Hepatocyte (in vitro differentiated cells): ENCODE results near the gene ZSCAN20. TPM values are rescaled to one million over a fixed set of nuclear protein-coding genes. Genes with fewer than 3 reads are reported as not detected.

Source experiments
- DNase-seq: peaks from one replicate; pipeline ENCODE4 v3.0.0-alpha.2; 2016; ENCODE audit warnings: low spot score
- H2AFZ ChIP-seq: fragments of 200-600 bp; sonication (generic); 2 replicates; pipeline ENCODE4 v1.6.0; 2016; ENCODE audit warnings: antibody characterized with exemption, mild to moderate bottlenecking
- H3K27ac ChIP-seq: fragments of 200-600 bp; sonication (generic); 2 replicates; pipeline ENCODE4 v1.5.1; 2016; ENCODE audit warnings: mild to moderate bottlenecking
- H3K27me3 ChIP-seq: fragments of 200-600 bp; sonication (generic); 2 replicates; pipeline ENCODE4 v1.6.1; 2016
- H3K36me3 ChIP-seq: fragments of 200-600 bp; sonication (generic); replicated peaks from 2 replicates; pipeline ENCODE4 v1.5.1; 2016; ENCODE audit warnings: low read depth; ENCODE audit not compliant: insufficient read depth
- H3K4me1 ChIP-seq: fragments of 200-600 bp; sonication (generic); 2 replicates; pipeline ENCODE4 v1.5.1; 2016; ENCODE audit warnings: mild to moderate bottlenecking, moderate library complexity; ENCODE audit not compliant: insufficient read depth
- H3K4me2 ChIP-seq: fragments of 200-600 bp; sonication (generic); 2 replicates; pipeline ENCODE4 v1.6.0; 2016
- H3K4me3 ChIP-seq: fragments of 200-600 bp; sonication (generic); 2 replicates; pipeline ENCODE4 v1.5.1; 2016; ENCODE audit warnings: mild to moderate bottlenecking
- H3K79me2 ChIP-seq: fragments of 200-600 bp; sonication (generic); 2 replicates; pipeline ENCODE4 v1.6.0; 2017; ENCODE audit warnings: mild to moderate bottlenecking
- H3K9me2 ChIP-seq: fragments of 200-600 bp; sonication (generic); replicated peaks from 2 replicates; pipeline ENCODE4 v1.6.0; 2017; ENCODE audit warnings: mild to moderate bottlenecking; ENCODE audit not compliant: insufficient read depth
- H3K9me3 ChIP-seq: fragments of 200-600 bp; sonication (generic); 2 replicates; pipeline ENCODE4 v1.5.1; 2016; ENCODE audit warnings: low read depth, mild to moderate bottlenecking
- H4K20me1 ChIP-seq: fragments of 200-600 bp; sonication (generic); 2 replicates; pipeline ENCODE4 v1.6.0; 2016; ENCODE audit warnings: mild to moderate bottlenecking; ENCODE audit not compliant: insufficient read depth, poor library complexity, severe bottlenecking
- EZH2 ChIP-seq: fragments of 200-600 bp; sonication (generic); IDR thresholded peaks from 2 replicates; pipeline ENCODE4 v1.6.1; 2016; ENCODE audit warnings: antibody characterized with exemption, mild to moderate bottlenecking, borderline replicate concordance
- EZH2phosphoT487 ChIP-seq: fragments of 200-600 bp; sonication (generic); IDR thresholded peaks from one replicate; pipeline ENCODE4 v1.6.1; 2018; ENCODE audit warnings: antibody characterized with exemption, mild to moderate bottlenecking, low read depth, moderate library complexity; ENCODE audit not compliant: unreplicated experiment, severe bottlenecking
- WGBS: methylation state at CpG from one replicate; pipeline ENCODE4 v1.1.6; 2016; ENCODE audit warnings: low lambda C conversion rate; ENCODE audit errors: missing lambda C conversion rate; 5-methylcytosine and 5-hydroxymethylcytosine counted together
- polyA plus RNA-seq: library from polyadenylated mRNA; unstranded; fragments of >200 nt; fragmentation: Nextera tagmentation; extraction: Ambion mirVana; gene quantifications from 2 replicates; pipeline ENCODE4 v1.2.1, GENCODE V29; 2016
- total RNA-seq: library from RNA; depleted of rRNA; stranded (reverse); fragments of >200 nt; gene quantifications from 2 replicates; pipeline ENCODE4 v1.2.3, GENCODE V29; 2014
- TF ChIP-seq, protein P1 (sequence below): fragments of 200-600 bp; sonication (generic); IDR thresholded peaks from 2 replicates; pipeline ENCODE4 v1.5.1; 2016; ENCODE audit warnings: antibody characterized with exemption, mild to moderate bottlenecking; ENCODE audit not compliant: poor library complexity

The ZSCAN20 gene
- total and polyA plus RNA-seq, 2 experiments from 2014 or later, result 0.98 to 6.8 TPM

DNA sequence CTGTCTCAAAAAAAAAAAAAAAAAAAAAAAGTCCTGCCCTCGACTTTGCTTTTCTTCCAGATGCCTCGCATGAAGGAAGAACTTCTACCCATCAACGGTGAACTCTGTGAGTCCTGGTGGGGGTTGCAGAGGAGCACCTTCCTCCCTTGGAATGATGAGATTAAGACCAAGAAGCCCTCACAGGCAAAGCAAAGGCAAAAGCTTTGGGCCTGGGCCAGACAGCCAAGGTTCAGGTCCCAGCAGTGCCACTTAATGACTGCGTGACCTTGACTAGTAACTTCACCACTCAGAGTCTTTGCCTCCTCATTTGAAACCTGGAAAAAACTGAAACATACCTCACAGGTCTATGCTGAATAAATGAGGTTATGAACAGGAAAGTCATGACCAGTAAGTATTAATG is 55.5 kb downstream of the ZSCAN20 start:
- H3K27ac ChIP-seq, result no peak overlapping the region
- no peaks in the 10 kb centered on the region for H3K9me2 ChIP-seq
- H4K20me1 ChIP-seq, result no peaks in the 10 kb centered on the region
- no peaks in the 10 kb centered on the region for H3K36me3 ChIP-seq
- no peaks in the 10 kb centered on the region for H3K79me2 ChIP-seq
- WGBS, result 83% methylated on average over 4 of the region's 4 CpGs
- H3K27me3 ChIP-seq, result no peaks in the 10 kb centered on the region
- H3K4me3 ChIP-seq, result no peak overlapping the region
- H3K9me3 ChIP-seq, result no peaks in the 10 kb centered on the region
- no peak overlapping the region for H3K4me2 ChIP-seq
- DNase-seq, result no peak
- TF ChIP-seq, protein P1, sequence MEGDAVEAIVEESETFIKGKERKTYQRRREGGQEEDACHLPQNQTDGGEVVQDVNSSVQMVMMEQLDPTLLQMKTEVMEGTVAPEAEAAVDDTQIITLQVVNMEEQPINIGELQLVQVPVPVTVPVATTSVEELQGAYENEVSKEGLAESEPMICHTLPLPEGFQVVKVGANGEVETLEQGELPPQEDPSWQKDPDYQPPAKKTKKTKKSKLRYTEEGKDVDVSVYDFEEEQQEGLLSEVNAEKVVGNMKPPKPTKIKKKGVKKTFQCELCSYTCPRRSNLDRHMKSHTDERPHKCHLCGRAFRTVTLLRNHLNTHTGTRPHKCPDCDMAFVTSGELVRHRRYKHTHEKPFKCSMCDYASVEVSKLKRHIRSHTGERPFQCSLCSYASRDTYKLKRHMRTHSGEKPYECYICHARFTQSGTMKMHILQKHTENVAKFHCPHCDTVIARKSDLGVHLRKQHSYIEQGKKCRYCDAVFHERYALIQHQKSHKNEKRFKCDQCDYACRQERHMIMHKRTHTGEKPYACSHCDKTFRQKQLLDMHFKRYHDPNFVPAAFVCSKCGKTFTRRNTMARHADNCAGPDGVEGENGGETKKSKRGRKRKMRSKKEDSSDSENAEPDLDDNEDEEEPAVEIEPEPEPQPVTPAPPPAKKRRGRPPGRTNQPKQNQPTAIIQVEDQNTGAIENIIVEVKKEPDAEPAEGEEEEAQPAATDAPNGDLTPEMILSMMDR, result no peak
- TF ChIP-seq EZH2phosphoT487 (no peak), EZH2 (no peak)
- H3K4me1 ChIP-seq, result no peaks in the 10 kb centered on the region
- no peak overlapping the region for H2AFZ ChIP-seq

DNA sequence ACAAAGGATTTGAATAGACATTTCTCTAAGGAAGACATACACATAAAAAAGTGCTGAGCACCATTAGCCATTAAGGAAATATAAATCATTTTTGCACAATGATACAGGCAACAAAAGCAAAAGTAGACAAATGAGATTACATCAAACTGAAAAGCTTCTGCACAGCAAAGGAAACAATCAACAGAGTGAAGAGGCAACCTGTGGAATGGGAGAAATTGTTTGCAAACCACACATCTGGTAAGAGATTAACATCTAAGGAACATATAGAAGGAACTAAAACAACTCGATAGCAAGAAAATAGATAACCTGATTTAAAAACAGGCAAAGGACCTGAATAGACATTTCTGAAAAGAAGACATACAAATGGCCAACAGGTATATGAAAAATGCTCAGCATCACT is 57.5 kb downstream of the ZSCAN20 start:
- Histone ChIP-seq H3K4me2 (no peak overlapping the region), H3K4me1 (no peaks in the 10 kb centered on the region), H4K20me1 (no peaks in the 10 kb centered on the region), H3K36me3 (no peaks in the 10 kb centered on the region), H3K4me3 (no peak overlapping the region), H3K79me2 (no peaks in the 10 kb centered on the region), H3K27me3 (no peaks in the 10 kb centered on the region), H3K9me3 (no peaks in the 10 kb centered on the region), H3K27ac (no peak overlapping the region), H3K9me2 (no peaks in the 10 kb centered on the region), H2AFZ (no peak overlapping the region)
- 72% methylated on average over 1 of the region's 1 CpG for WGBS
- DNase-seq, result no peak
- TF ChIP-seq EZH2phosphoT487 (no peak), EZH2 (no peak)
- TF ChIP-seq, protein P1, result no peak

GRCh38 chr1:33532250-33532649 is 59.8 kb downstream of the ZSCAN20 start:
- Histone ChIP-seq H3K36me3 (no peaks in the 10 kb centered on the region), H2AFZ (no peak overlapping the region), H3K4me2 (no peak overlapping the region), H3K4me3 (no peak overlapping the region), H3K79me2 (no peaks in the 10 kb centered on the region), H3K27me3 (no peaks in the 10 kb centered on the region), H3K9me2 (no peaks in the 10 kb centered on the region), H3K9me3 (no peaks in the 10 kb centered on the region), H3K4me1 (no peaks in the 10 kb centered on the region), H4K20me1 (no peaks in the 10 kb centered on the region), H3K27ac (no peak overlapping the region)
- no peak for TF ChIP-seq EZH2
- TF ChIP-seq, protein P1, result no peak
- no peak for TF ChIP-seq EZH2phosphoT487
- DNase-seq, result no peak
- WGBS, result 89% methylated on average over 3 of the region's 3 CpGs

DNA sequence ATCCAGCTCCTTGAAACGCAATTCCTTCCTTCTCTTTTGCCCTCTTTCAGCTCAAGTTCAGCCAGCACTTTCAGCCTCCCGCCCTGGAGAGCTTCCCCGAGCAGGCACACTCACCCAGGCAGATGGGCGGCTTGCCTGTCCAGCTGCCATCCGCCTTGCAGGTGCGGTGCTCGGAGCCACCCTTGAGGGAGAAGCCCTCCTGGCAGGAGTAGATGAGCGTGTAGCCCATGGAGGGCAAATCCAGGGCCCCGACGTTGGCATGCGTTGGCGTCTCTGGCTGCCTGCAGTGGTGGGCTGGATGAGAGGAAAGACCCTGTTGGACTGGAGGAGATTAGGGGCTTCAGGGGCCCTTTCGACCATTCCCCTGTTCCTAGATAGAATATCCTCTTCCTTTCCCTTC is 60.5 kb downstream of the ZSCAN20 start:
- no peak overlapping the region for H3K4me3 ChIP-seq
- no peaks in the 10 kb centered on the region for H3K4me1 ChIP-seq
- H3K9me2 ChIP-seq, result no peaks in the 10 kb centered on the region
- H4K20me1 ChIP-seq, result no peaks in the 10 kb centered on the region
- H3K27me3 ChIP-seq, result no peaks in the 10 kb centered on the region
- no peak for DNase-seq
- TF ChIP-seq, protein P1, result no peak
- TF ChIP-seq EZH2, result no peak
- no peak for TF ChIP-seq EZH2phosphoT487
- H3K79me2 ChIP-seq, result no peaks in the 10 kb centered on the region
- H3K36me3 ChIP-seq, result no peaks in the 10 kb centered on the region
- H3K9me3 ChIP-seq, result no peaks in the 10 kb centered on the region
- H2AFZ ChIP-seq, result no peak overlapping the region
- H3K27ac ChIP-seq, result no peak overlapping the region
- 93% methylated on average over 13 of the region's 13 CpGs for whole genome bisulfite sequencing
- no peak overlapping the region for H3K4me2 ChIP-seq
